ENCODE measurements around the gene CA11.
A peak's percentile ranks its signal among the peaks of the same experiment; 100 is the strongest.

- TF ChIP-seq, protein P1, sequence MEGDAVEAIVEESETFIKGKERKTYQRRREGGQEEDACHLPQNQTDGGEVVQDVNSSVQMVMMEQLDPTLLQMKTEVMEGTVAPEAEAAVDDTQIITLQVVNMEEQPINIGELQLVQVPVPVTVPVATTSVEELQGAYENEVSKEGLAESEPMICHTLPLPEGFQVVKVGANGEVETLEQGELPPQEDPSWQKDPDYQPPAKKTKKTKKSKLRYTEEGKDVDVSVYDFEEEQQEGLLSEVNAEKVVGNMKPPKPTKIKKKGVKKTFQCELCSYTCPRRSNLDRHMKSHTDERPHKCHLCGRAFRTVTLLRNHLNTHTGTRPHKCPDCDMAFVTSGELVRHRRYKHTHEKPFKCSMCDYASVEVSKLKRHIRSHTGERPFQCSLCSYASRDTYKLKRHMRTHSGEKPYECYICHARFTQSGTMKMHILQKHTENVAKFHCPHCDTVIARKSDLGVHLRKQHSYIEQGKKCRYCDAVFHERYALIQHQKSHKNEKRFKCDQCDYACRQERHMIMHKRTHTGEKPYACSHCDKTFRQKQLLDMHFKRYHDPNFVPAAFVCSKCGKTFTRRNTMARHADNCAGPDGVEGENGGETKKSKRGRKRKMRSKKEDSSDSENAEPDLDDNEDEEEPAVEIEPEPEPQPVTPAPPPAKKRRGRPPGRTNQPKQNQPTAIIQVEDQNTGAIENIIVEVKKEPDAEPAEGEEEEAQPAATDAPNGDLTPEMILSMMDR (IDR thresholded peaks at IDR 0.05): no peak
- TF ChIP-seq POLR2A (IDR thresholded peaks at IDR 0.05): peak; percentile 79
Observed at GRCh38 chr19:48624791-48625723, 20.9 kb downstream of the CA11 start.

Measured in transverse colon (tissue), 3 donors.